ENCODE data around the gene IFT88.
A peak's percentile ranks its signal among the peaks of the same experiment; 100 is the strongest.

IFT88 gene

DNA sequence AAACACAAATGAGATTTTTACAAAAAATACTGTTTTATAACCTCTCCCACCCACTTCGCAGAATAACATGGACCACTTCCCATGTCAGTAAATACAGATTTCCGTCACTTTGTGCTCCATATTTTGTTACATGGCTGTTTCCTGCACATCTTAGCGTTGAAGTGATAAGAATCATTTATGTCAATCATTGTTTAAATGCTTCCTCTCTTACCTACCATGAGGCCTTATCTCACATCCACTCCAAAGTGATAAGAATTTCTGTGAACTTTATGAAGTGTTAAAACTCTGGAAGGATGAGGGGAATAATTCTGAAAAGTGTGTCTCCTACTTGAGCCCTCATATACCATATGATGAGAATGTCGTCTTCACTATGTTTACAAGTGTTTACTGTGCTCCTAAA lies 100.0 kb downstream of the IFT88 start:
- Histone ChIP-seq H3F3A (ENCODE audit: insufficient read depth, low read length) (no peaks in the 10 kb centered on the region), H3K4me2 (ENCODE audit: low read depth, low read length) (no peak overlapping the region), H3K9ac (ENCODE audit: low read length) (no peak overlapping the region), H3K9me3 (replicated peaks; ENCODE audit: insufficient read depth, low read length) (no peaks in the 10 kb centered on the region), H3K4me1 (ENCODE audit: low read length) (peaks cover 15% of the 10 kb centered on the region), H3K4me3 (ENCODE audit: low read length) (no peak overlapping the region), H3K36me3 (replicated peaks; ENCODE audit: insufficient read depth, low read length) (no peaks in the 10 kb centered on the region), H3K27me3 (replicated peaks; ENCODE audit: insufficient read depth, low read length) (no peaks in the 10 kb centered on the region), H3K79me2 (ENCODE audit: low read length) (no peaks in the 10 kb centered on the region), H3K27ac (ENCODE audit: low read length) (no peak overlapping the region), H2AFZ (ENCODE audit: low read length) (no peak overlapping the region), H3K9me2 (replicated peaks; ENCODE audit: insufficient read depth, low read length) (no peaks in the 10 kb centered on the region), H4K20me1 (ENCODE audit: insufficient read depth, low read length) (no peaks in the 10 kb centered on the region)
- TF ChIP-seq, protein P1, sequence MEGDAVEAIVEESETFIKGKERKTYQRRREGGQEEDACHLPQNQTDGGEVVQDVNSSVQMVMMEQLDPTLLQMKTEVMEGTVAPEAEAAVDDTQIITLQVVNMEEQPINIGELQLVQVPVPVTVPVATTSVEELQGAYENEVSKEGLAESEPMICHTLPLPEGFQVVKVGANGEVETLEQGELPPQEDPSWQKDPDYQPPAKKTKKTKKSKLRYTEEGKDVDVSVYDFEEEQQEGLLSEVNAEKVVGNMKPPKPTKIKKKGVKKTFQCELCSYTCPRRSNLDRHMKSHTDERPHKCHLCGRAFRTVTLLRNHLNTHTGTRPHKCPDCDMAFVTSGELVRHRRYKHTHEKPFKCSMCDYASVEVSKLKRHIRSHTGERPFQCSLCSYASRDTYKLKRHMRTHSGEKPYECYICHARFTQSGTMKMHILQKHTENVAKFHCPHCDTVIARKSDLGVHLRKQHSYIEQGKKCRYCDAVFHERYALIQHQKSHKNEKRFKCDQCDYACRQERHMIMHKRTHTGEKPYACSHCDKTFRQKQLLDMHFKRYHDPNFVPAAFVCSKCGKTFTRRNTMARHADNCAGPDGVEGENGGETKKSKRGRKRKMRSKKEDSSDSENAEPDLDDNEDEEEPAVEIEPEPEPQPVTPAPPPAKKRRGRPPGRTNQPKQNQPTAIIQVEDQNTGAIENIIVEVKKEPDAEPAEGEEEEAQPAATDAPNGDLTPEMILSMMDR (IDR thresholded peaks at IDR 0.05; ENCODE audit: low read length) = no peak
- TF ChIP-seq EZH2 (optimal IDR thresholded peaks at IDR 0.05; ENCODE audit: low read depth, low read length) (no peak), EZH2phosphoT487 (IDR thresholded peaks at IDR 0.05; ENCODE audit: low read length) (no peak)
- DNase-seq = no peak

DNA sequence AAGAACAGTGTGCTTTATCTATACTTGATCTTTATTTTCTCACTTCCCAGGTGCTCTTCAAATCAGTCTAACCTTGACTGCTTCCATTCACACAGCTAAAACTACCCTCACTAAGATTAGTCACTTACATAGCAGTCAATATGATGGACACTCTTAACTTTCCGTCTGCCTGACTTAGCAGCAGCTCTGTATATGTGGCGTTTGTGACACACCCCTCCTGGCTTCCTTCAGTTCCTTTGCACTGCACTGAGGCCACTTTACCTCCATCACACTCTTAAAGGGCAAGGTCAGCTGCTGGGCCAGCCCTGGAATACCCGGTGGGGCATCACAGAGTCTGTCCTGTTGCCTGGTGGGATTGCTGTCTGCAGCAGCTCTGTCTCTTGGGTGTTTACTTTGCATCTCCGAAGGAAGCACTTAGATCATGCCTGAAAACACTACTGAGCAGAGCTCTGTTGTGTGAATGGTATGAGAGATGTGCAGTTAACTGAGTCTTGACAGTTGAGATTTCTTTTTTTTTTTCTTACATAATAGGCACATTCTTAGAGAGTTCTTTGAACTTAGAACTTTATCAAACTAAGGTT lies 101.0 kb downstream of the IFT88 start:
- Histone ChIP-seq H3K4me2 (ENCODE audit: low read depth, low read length) (no peak overlapping the region), H3K27ac (ENCODE audit: low read length) (no peak overlapping the region), H3K9me2 (replicated peaks; ENCODE audit: insufficient read depth, low read length) (no peaks in the 10 kb centered on the region), H3K4me3 (ENCODE audit: low read length) (no peak overlapping the region), H3K9me3 (replicated peaks; ENCODE audit: insufficient read depth, low read length) (no peaks in the 10 kb centered on the region), H4K20me1 (ENCODE audit: insufficient read depth, low read length) (no peaks in the 10 kb centered on the region), H3K79me2 (ENCODE audit: low read length) (no peaks in the 10 kb centered on the region), H3K4me1 (ENCODE audit: low read length) (peaks cover 15% of the 10 kb centered on the region), H2AFZ (ENCODE audit: low read length) (no peak overlapping the region), H3F3A (ENCODE audit: insufficient read depth, low read length) (no peaks in the 10 kb centered on the region), H3K36me3 (replicated peaks; ENCODE audit: insufficient read depth, low read length) (no peaks in the 10 kb centered on the region), H3K27me3 (replicated peaks; ENCODE audit: insufficient read depth, low read length) (no peaks in the 10 kb centered on the region), H3K9ac (ENCODE audit: low read length) (no peak overlapping the region)
- TF ChIP-seq, protein P1 (IDR thresholded peaks at IDR 0.05; ENCODE audit: low read length) = no peak
- TF ChIP-seq EZH2 (optimal IDR thresholded peaks at IDR 0.05; ENCODE audit: low read depth, low read length) = no peak
- DNase-seq = no peak

DNA sequence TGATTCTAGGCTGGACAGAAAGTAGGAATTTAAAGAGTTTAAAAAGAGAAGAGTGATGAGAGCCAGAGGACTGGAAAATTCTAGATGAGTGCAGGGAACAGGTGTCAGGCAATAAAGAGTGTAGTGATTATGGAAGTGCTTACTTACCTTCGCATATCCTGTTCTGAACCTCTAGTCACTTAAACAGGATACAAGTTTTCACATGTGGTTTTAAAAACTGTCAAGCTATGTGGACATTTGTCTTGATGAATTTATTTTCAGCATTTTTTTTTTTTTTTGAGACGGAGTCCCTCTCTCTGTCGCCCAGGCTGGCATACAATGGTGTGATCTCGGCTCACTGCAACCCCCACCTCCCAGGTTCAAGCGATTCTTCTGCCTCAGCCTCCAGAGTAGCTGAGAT lies 102.2 kb downstream of the IFT88 start:
- TF ChIP-seq, protein P1 (IDR thresholded peaks at IDR 0.05; ENCODE audit: low read length) = no peak
- TF ChIP-seq EZH2phosphoT487 (IDR thresholded peaks at IDR 0.05; ENCODE audit: low read length) (no peak), EZH2 (optimal IDR thresholded peaks at IDR 0.05; ENCODE audit: low read depth, low read length) (no peak)
- Histone ChIP-seq H3K36me3 (replicated peaks; ENCODE audit: insufficient read depth, low read length) (no peaks in the 10 kb centered on the region), H3F3A (ENCODE audit: insufficient read depth, low read length) (no peaks in the 10 kb centered on the region), H3K9me2 (replicated peaks; ENCODE audit: insufficient read depth, low read length) (no peaks in the 10 kb centered on the region), H4K20me1 (ENCODE audit: insufficient read depth, low read length) (no peaks in the 10 kb centered on the region), H3K79me2 (ENCODE audit: low read length) (no peaks in the 10 kb centered on the region), H3K9ac (ENCODE audit: low read length) (no peak overlapping the region), H3K27ac (ENCODE audit: low read length) (peak overlapping the region; percentile 46; the same call in 1 of the 2 replicates), H2AFZ (ENCODE audit: low read length) (no peak overlapping the region), H3K9me3 (replicated peaks; ENCODE audit: insufficient read depth, low read length) (no peaks in the 10 kb centered on the region), H3K27me3 (replicated peaks; ENCODE audit: insufficient read depth, low read length) (no peaks in the 10 kb centered on the region), H3K4me3 (ENCODE audit: low read length) (no peak overlapping the region), H3K4me2 (ENCODE audit: low read depth, low read length) (peak overlapping the region; percentile 21; the same call in 1 of the 2 replicates), H3K4me1 (ENCODE audit: low read length) (peaks cover 15% of the 10 kb centered on the region)
- peak; percentile 73 for DNase-seq

Measured in MM.1S (cell line).